H9 (cell line): ENCODE data around the gene GOLGA3. TPM values are rescaled to one million over a fixed set of nuclear protein-coding genes. Genes with fewer than 3 reads are reported as not detected.

Source experiments
- DNase-seq: peaks from one replicate; pipeline ENCODE4 v3.0.0-alpha.2; 2017
- H2AFZ ChIP-seq: one replicate; pipeline ENCODE4 v1.6.1; 2013; ENCODE audit warnings: mild to moderate bottlenecking, low read length, control low read depth, moderate library complexity
- H2AK5ac ChIP-seq: 2 replicates; pipeline ENCODE4 v1.6.1; 2013; ENCODE audit warnings: low read length, control low read depth, mixed read lengths; ENCODE audit not compliant: insufficient read length
- H2BK120ac ChIP-seq: one replicate; pipeline ENCODE4 v1.6.1; 2013; ENCODE audit warnings: low read depth, mild to moderate bottlenecking, low read length, control low read depth, inconsistent platforms; ENCODE audit not compliant: poor library complexity, severe bottlenecking
- H2BK12ac ChIP-seq: 2 replicates; pipeline ENCODE4 v1.6.1; 2013; ENCODE audit warnings: low read length, control low read depth, mixed read lengths, low read depth; ENCODE audit not compliant: insufficient read length
- H2BK15ac ChIP-seq: 2 replicates; pipeline ENCODE4 v1.6.1; 2013; ENCODE audit warnings: low read depth, low read length, control low read depth
- H2BK20ac ChIP-seq: one replicate; pipeline ENCODE4 v1.6.1; 2013; ENCODE audit warnings: low read depth, mild to moderate bottlenecking, low read length, control low read depth, inconsistent platforms; ENCODE audit not compliant: poor library complexity, severe bottlenecking
- H2BK5ac ChIP-seq: 2 replicates; pipeline ENCODE4 v1.6.1; 2013; ENCODE audit warnings: low read length, control low read depth, mixed read lengths; ENCODE audit not compliant: insufficient read length
- H3K14ac ChIP-seq: 2 replicates; pipeline ENCODE4 v1.6.1; 2013; ENCODE audit warnings: low read length, control low read depth; ENCODE audit not compliant: insufficient read depth
- H3K18ac ChIP-seq: 2 replicates; pipeline ENCODE4 v1.6.1; 2013; ENCODE audit warnings: low read depth, mild to moderate bottlenecking, mixed read lengths, low read length, control low read depth; ENCODE audit not compliant: insufficient read length
- H3K23ac ChIP-seq: 2 replicates; pipeline ENCODE4 v1.6.1; 2013; ENCODE audit warnings: low read length, control low read depth, mixed read lengths, low read depth; ENCODE audit not compliant: insufficient read length
- H3K23me2 ChIP-seq: 2 replicates; pipeline ENCODE4 v1.6.1; 2013; ENCODE audit warnings: low read depth, mild to moderate bottlenecking, mixed read lengths, low read length, control low read depth; ENCODE audit not compliant: insufficient read length, poor library complexity, severe bottlenecking
- H3K27ac ChIP-seq: 2 replicates; pipeline ENCODE4 v1.5.1; 2013; ENCODE audit warnings: low read length, control low read depth, mixed read lengths, low read depth; ENCODE audit not compliant: insufficient read length
- H3K27me3 ChIP-seq: 2 replicates; pipeline ENCODE4 v1.6.1; 2013; ENCODE audit warnings: low read length, control low read depth, inconsistent platforms; ENCODE audit not compliant: insufficient read depth
- H3K4ac ChIP-seq: 2 replicates; pipeline ENCODE4 v1.6.1; 2013; ENCODE audit warnings: low read depth, mild to moderate bottlenecking, control low read depth, inconsistent platforms, low read length, moderate library complexity
- H3K4me1 ChIP-seq: 2 replicates; pipeline ENCODE4 v1.6.1; 2013; ENCODE audit warnings: low read length, control low read depth, inconsistent platforms; ENCODE audit not compliant: insufficient read depth
- H3K4me2 ChIP-seq: 2 replicates; pipeline ENCODE4 v1.6.1; 2013; ENCODE audit warnings: low read length, control low read depth, mixed read lengths; ENCODE audit not compliant: insufficient read length, insufficient read depth
- H3K56ac ChIP-seq: 2 replicates; pipeline ENCODE4 v1.6.1; 2013; ENCODE audit warnings: low read depth, mild to moderate bottlenecking, mixed read lengths, low read length, control low read depth; ENCODE audit not compliant: insufficient read length
- H3K79me1 ChIP-seq: 2 replicates; pipeline ENCODE4 v1.6.1; 2013; ENCODE audit warnings: low read depth, mild to moderate bottlenecking, moderate library complexity, low read length, control low read depth, inconsistent platforms; ENCODE audit not compliant: insufficient read depth, poor library complexity, severe bottlenecking
- H3K79me2 ChIP-seq: 2 replicates; pipeline ENCODE4 v1.6.1; 2013; ENCODE audit warnings: low read length, control low read depth, inconsistent platforms; ENCODE audit not compliant: insufficient read depth
- H3K9ac ChIP-seq: 2 replicates; pipeline ENCODE4 v1.6.1; 2013; ENCODE audit warnings: low read length, control low read depth, mixed read lengths; ENCODE audit not compliant: insufficient read length; ENCODE audit errors: extremely low read depth
- H3K9me3 ChIP-seq: one replicate; pipeline ENCODE4 v1.6.1; 2013; ENCODE audit warnings: low read depth, low read length, inconsistent platforms; ENCODE audit not compliant: control insufficient read depth
- H3T11ph ChIP-seq: one replicate; pipeline ENCODE4 v1.6.1; 2013; ENCODE audit warnings: mild to moderate bottlenecking, low read length, control low read depth, inconsistent platforms
- H4K20me1 ChIP-seq: one replicate; pipeline ENCODE4 v1.6.1; 2013; ENCODE audit not compliant: control insufficient read depth, insufficient read length, insufficient read depth
- H4K5ac ChIP-seq: 2 replicates; pipeline ENCODE4 v1.6.1; 2013; ENCODE audit warnings: low read depth, mild to moderate bottlenecking, mixed read lengths, low read length, control low read depth; ENCODE audit not compliant: insufficient read length
- H4K8ac ChIP-seq: replicated peaks from 2 replicates; pipeline ENCODE4 v1.6.1; 2013; ENCODE audit warnings: low read length, control low read depth, mixed read lengths, low read depth; ENCODE audit not compliant: insufficient read length
- H4K91ac ChIP-seq: 2 replicates; pipeline ENCODE4 v1.6.1; 2013; ENCODE audit warnings: low read depth, mild to moderate bottlenecking, moderate library complexity, mixed read lengths, low read length, control low read depth; ENCODE audit not compliant: insufficient read length
- H3K27ac Mint-ChIP-seq, 3 experiments: 2 replicates in 2 of 3; 3 replicates in 1 of 3; pipeline ENCODE4 v1.8.0; 2020 to 2021; ENCODE audit warnings: mixed read lengths in 3 of 3, mild to moderate bottlenecking in 1 of 3, moderate library complexity in 1 of 3
- H3K27me3 Mint-ChIP-seq: 2 replicates; pipeline ENCODE4 v1.8.0; 2021; ENCODE audit warnings: low read depth, mild to moderate bottlenecking, moderate library complexity, mixed read lengths
- H3K36me3 Mint-ChIP-seq, 3 experiments: 2 replicates in 2 of 3; 3 replicates in 1 of 3; pipeline ENCODE4 v1.8.0; 2020 to 2021; ENCODE audit warnings: low read depth in 3 of 3, mixed read lengths in 3 of 3; ENCODE audit not compliant: insufficient read depth in 1 of 3
- H3K4me1 Mint-ChIP-seq, 2 experiments: 2 replicates each; pipeline ENCODE4 v1.8.0; 2020; ENCODE audit warnings: mixed read lengths in 2 of 2
- H3K4me3 Mint-ChIP-seq, 2 experiments: 2 replicates in 1 of 2; 3 replicates in 1 of 2; pipeline ENCODE4 v1.8.0; 2020 to 2021; ENCODE audit warnings: mild to moderate bottlenecking in 2 of 2, mixed read lengths in 2 of 2, moderate library complexity in 1 of 2
- H3K9me3 Mint-ChIP-seq, 2 experiments: 2 replicates in 1 of 2; 3 replicates in 1 of 2; pipeline ENCODE4 v1.8.0; 2020; ENCODE audit warnings: mild to moderate bottlenecking in 2 of 2, mixed read lengths in 2 of 2, moderate library complexity in 1 of 2
- whole genome bisulfite sequencing: extraction: QIAGEN DNeasy Blood & Tissue Kit; methylation state at CpG from one replicate; pipeline ENCODE4 v1.1.7; 2013; ENCODE audit warnings: missing lambda C conversion rate, low lambda C conversion rate, mixed read lengths; ENCODE audit not compliant: insufficient read length; ENCODE audit errors: extremely low coverage; 5-methylcytosine and 5-hydroxymethylcytosine counted together
- total RNA-seq: library from RNA; stranded (reverse); gene quantifications from 2 replicates; pipeline ENCODE4 v1.2.1, GENCODE V29; 2021
- TF ChIP-seq, protein P1 (sequence below): fragments of 200-600 bp; sonication (generic); conservative IDR thresholded peaks from 3 replicates; pipeline ENCODE4 v1.8.0; 2021; ENCODE audit warnings: antibody characterized with exemption, mild to moderate bottlenecking

GOLGA3 gene
- total RNA-seq, 1 experiment from 2014 or later: 40.1 TPM

GRCh38 chr12:132777614-132778013, 51.1 kb downstream of the GOLGA3 start:
- TF ChIP-seq, protein P1, sequence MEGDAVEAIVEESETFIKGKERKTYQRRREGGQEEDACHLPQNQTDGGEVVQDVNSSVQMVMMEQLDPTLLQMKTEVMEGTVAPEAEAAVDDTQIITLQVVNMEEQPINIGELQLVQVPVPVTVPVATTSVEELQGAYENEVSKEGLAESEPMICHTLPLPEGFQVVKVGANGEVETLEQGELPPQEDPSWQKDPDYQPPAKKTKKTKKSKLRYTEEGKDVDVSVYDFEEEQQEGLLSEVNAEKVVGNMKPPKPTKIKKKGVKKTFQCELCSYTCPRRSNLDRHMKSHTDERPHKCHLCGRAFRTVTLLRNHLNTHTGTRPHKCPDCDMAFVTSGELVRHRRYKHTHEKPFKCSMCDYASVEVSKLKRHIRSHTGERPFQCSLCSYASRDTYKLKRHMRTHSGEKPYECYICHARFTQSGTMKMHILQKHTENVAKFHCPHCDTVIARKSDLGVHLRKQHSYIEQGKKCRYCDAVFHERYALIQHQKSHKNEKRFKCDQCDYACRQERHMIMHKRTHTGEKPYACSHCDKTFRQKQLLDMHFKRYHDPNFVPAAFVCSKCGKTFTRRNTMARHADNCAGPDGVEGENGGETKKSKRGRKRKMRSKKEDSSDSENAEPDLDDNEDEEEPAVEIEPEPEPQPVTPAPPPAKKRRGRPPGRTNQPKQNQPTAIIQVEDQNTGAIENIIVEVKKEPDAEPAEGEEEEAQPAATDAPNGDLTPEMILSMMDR: no peak
- H2AFZ ChIP-seq: no peak overlapping the region
- H3K14ac ChIP-seq: no peak overlapping the region
- no peaks in the 10 kb centered on the region for H3K23me2 ChIP-seq
- Mint-ChIP-seq H3K27me3 (peaks cover 1% of the 10 kb centered on the region; the same call in 1 of the 2 replicates), H3K4me1 (no peaks in the 10 kb centered on the region), H3K4me3 (no peak overlapping the region), H3K36me3 (peaks cover 33 to 76% (median 68%) of the 10 kb centered on the region in 3 experiments), H3K27ac (no peak overlapping the region), H3K9me3 (no peaks in the 10 kb centered on the region)
- H3K4me1 ChIP-seq: no peaks in the 10 kb centered on the region
- no peak overlapping the region for H2AK5ac ChIP-seq
- H3K23ac ChIP-seq: no peak overlapping the region
- no peak overlapping the region for H2BK20ac ChIP-seq
- no peaks in the 10 kb centered on the region for H4K20me1 ChIP-seq
- H3K18ac ChIP-seq: no peak overlapping the region
- no peak overlapping the region for H2BK120ac ChIP-seq
- no peak overlapping the region for H4K5ac ChIP-seq
- H3K79me2 ChIP-seq: no peaks in the 10 kb centered on the region
- H2BK5ac ChIP-seq: no peak overlapping the region
- H3K27me3 ChIP-seq: no peaks in the 10 kb centered on the region
- DNase-seq: no peak
- no peaks in the 10 kb centered on the region for H3K79me1 ChIP-seq
- no peak overlapping the region for H3K9ac ChIP-seq
- H3K27ac ChIP-seq: no peak overlapping the region
- H2BK12ac ChIP-seq: no peak overlapping the region
- no peak overlapping the region for H2BK15ac ChIP-seq
- no peak overlapping the region for H3K56ac ChIP-seq
- H3K4ac ChIP-seq: no peak overlapping the region
- no peaks in the 10 kb centered on the region for H3K9me3 ChIP-seq
- WGBS: no CpG with 5 or more reads among the region's 20 CpGs
- no peak overlapping the region for H3K4me2 ChIP-seq
- H4K91ac ChIP-seq: no peak overlapping the region
- H4K8ac ChIP-seq: no peak overlapping the region
- no peak overlapping the region for H3T11ph ChIP-seq
